ENCODE data around the gene HTRA1.

DNA sequence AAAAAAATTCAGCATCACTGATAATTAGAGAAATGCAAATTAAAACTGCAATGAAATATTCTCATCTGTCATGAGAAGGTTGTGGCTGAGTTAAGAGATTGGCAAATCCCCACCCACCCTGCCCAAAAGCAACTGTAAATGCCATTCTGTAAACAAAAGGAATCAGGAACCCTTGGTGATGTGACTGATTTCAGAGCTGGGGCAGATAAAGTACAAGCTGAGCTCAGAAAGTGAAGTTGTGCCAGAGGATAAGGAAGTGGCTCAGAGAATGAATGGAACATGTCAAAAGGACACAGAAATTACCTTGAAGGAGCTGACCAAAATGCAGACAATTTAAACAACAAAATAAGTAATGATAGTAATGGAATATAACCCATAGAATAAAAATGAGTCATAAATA is 39.6 kb upstream of the HTRA1 start:
- TF ChIP-seq CTCF (IDR thresholded peaks at IDR 0.05; ENCODE audit: poor library complexity, severe bottlenecking) (no peak), POLR2AphosphoS5 (IDR thresholded peaks at IDR 0.05) (no peak)
